Endodermal cell (in vitro differentiated cells): ENCODE data around the gene SHE. TPM values are rescaled to one million over a fixed set of nuclear protein-coding genes. Genes with fewer than 3 reads are reported as not detected.
"Not testable (repeated sequence)": the region's sequence is repeated elsewhere in the genome, so short reads cannot be mapped to it uniquely, and the experiment has no call there.

Experiments
- DNase-seq: peaks from one replicate; pipeline ENCODE4 v3.0.0-alpha.2; 2017
- H3K27ac ChIP-seq: 2 replicates; pipeline ENCODE4 v1.5.1; 2013; ENCODE audit warnings: mild to moderate bottlenecking, low read depth, low read length, moderate library complexity
- H3K27me3 ChIP-seq: 2 replicates; pipeline ENCODE4 v1.6.1; 2013; ENCODE audit warnings: mild to moderate bottlenecking, low read length, moderate library complexity; ENCODE audit not compliant: insufficient read depth, control insufficient read depth, poor library complexity, severe bottlenecking
- H3K36me3 ChIP-seq: 2 replicates; pipeline ENCODE4 v1.7.0; 2013; ENCODE audit warnings: mild to moderate bottlenecking, low read length, moderate library complexity; ENCODE audit not compliant: control insufficient read depth, insufficient read depth
- H3K4me1 ChIP-seq: one replicate; pipeline ENCODE4 v1.7.0; 2013; ENCODE audit warnings: low read length; ENCODE audit not compliant: control insufficient read depth, insufficient read depth
- H3K4me3 ChIP-seq: 2 replicates; pipeline ENCODE4 v1.5.1; 2013; ENCODE audit warnings: mild to moderate bottlenecking, low read length, moderate library complexity
- H3K9ac ChIP-seq: 2 replicates; pipeline ENCODE4 v1.6.1; 2013; ENCODE audit warnings: mild to moderate bottlenecking, low read length, moderate library complexity; ENCODE audit not compliant: poor library complexity, severe bottlenecking; ENCODE audit errors: extremely low read depth
- H3K9me3 ChIP-seq: 2 replicates; pipeline ENCODE4 v1.6.1; 2013; ENCODE audit warnings: mild to moderate bottlenecking, low read length, moderate library complexity; ENCODE audit not compliant: control insufficient read depth
- H3K27ac Mint-ChIP-seq: 2 replicates; pipeline ENCODE4 v1.8.0; 2020; ENCODE audit warnings: mixed read lengths
- H3K27me3 Mint-ChIP-seq: 2 replicates; pipeline ENCODE4 v1.8.0; 2021; ENCODE audit warnings: mild to moderate bottlenecking, mixed read lengths; ENCODE audit not compliant: insufficient read depth
- H3K36me3 Mint-ChIP-seq: 2 replicates; pipeline ENCODE4 v1.8.0; 2020; ENCODE audit warnings: low read depth, mixed read lengths
- H3K4me1 Mint-ChIP-seq: 2 replicates; pipeline ENCODE4 v1.8.0; 2020; ENCODE audit warnings: mixed read lengths
- H3K4me3 Mint-ChIP-seq: 2 replicates; pipeline ENCODE4 v1.8.0; 2020; ENCODE audit warnings: mild to moderate bottlenecking, moderate library complexity, mixed read lengths
- H3K9me3 Mint-ChIP-seq: 2 replicates; pipeline ENCODE4 v1.8.0; 2020; ENCODE audit warnings: mild to moderate bottlenecking, mixed read lengths
- CTCF ChIP-seq: fragments of 200-600 bp; sonication (generic); conservative IDR thresholded peaks from 2 replicates; pipeline ENCODE4 v1.5.0; 2021; ENCODE audit warnings: antibody characterized with exemption, mild to moderate bottlenecking
- WGBS, 2 experiments: methylation state at CpG; one replicate each; pipeline versions ENCODE4 v1.1.5 to v1.1.7; 2013; ENCODE audit warnings: missing lambda C conversion rate in 2 of 2, mixed read lengths in 1 of 2; ENCODE audit not compliant: insufficient coverage in 1 of 2, insufficient read length in 1 of 2; 5-methylcytosine and 5-hydroxymethylcytosine counted together
- total RNA-seq, 2 donors: library from RNA; stranded (reverse); fragmentation: NEBNext Ultra II Directional in 1 of 2; extraction: Animal tissue kit (Norgen Biotek cat#: 25700) in 1 of 2; gene quantifications; 2 replicates in 1 of 2; 3 replicates in 1 of 2; pipeline ENCODE4 v1.2.1, GENCODE V29; 2021

Gene SHE
- total RNA-seq, 2 donors from 2014 or later = 0.24 to 0.35 TPM

DNA sequence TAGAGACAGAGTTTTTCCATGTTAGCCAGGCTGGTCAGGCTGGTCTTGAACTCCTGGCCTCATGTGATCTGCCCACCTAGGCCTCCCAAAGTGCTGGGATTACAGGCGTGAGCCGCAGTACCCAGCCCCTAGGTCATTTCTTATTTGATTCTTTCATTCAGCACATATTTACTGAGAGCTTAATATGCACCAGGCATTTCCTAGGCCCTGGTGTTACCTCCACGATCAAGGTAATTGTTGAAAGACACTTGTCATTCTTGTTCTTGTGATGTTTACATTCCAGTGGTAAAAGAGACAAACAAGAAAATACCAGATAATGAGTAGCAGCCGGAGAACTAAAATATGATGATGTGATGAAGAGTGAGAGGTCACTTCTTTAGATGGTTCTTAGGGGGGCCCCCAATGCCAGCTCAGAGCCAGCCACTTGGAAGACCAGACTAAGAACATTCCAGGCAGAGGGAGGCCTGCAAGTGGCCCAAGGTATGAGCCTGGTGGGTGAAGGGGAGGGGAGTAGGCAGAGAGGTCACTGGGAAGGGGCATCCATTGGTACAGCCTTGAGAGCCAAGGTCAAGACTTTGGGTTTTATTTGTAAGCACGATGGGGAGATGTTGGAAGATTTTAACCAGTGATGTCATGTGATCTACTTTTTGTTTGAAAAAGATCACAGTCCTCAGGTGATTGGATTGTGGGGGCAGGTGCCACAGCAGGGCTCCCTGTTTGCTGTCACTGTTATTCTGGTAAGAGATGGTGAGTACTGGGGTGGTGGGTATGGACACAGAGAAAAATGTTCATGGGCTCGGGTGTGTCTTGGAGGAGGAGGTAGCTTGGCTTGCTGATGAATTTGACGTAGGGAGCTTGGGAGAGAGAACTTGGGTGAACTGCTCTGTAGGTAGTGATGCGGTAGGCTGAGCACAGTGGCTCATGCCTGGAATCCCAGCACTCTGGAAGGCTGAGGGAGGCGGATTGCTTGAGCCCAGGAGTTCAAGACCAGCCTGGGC is 37.6 kb upstream of the SHE start:
- Histone ChIP-seq H3K27me3 (no peaks in the 10 kb centered on the region), H3K9me3 (no peaks in the 10 kb centered on the region), H3K27ac (no peak overlapping the region), H3K9ac (no peak overlapping the region), H3K36me3 (no peaks in the 10 kb centered on the region), H3K4me1 (no peaks in the 10 kb centered on the region), H3K4me3 (no peak overlapping the region)
- Mint-ChIP-seq H3K27me3 (peaks cover 19% of the 10 kb centered on the region), H3K27ac (no peak overlapping the region), H3K36me3 (no peaks in the 10 kb centered on the region), H3K4me3 (no peak overlapping the region), H3K9me3 (no peaks in the 10 kb centered on the region), H3K4me1 (peaks cover 8% of the 10 kb centered on the region)
- no peak for TF ChIP-seq CTCF
- WGBS, 2 experiments = 91 to 94% methylated on average over 5 to 9 of the region's 9 CpGs
- no peak for DNase-seq

DNA sequence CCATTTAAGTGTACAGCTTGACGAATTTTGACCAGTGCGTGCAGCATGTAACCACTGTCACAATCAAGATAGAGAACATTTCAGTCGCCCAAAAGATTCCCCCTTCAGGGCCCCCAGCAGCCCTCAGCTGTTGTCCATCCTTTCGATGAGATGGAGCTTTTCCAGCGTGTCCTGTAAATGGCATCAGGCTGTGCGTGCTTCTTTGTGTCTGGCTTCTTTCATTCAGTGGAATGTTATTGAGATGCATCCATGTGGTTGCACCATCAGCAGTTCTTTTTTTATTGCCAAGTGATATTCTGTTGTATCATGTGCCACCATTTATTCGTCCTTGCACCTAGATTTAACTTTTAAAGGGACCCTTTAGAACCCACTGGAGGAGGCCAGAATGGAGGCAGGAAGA is 34.4 kb upstream of the SHE start:
- peaks cover 8% of the 10 kb centered on the region for H3K4me1 Mint-ChIP-seq
- no peak overlapping the region for H3K4me3 Mint-ChIP-seq
- Histone ChIP-seq H3K9ac (no peak overlapping the region), H3K4me1 (no peaks in the 10 kb centered on the region), H3K27me3 (no peaks in the 10 kb centered on the region), H3K27ac (no peak overlapping the region), H3K36me3 (no peaks in the 10 kb centered on the region), H3K4me3 (no peak overlapping the region), H3K9me3 (no peaks in the 10 kb centered on the region)
- H3K27me3 Mint-ChIP-seq = peaks cover 16% of the 10 kb centered on the region
- no peak for TF ChIP-seq CTCF
- H3K36me3 Mint-ChIP-seq = no peaks in the 10 kb centered on the region
- 93 to 97% methylated on average over 7 of the region's 7 CpGs for WGBS, 2 experiments
- no peak overlapping the region for H3K27ac Mint-ChIP-seq
- no peak for DNase-seq
- peaks cover 8% of the 10 kb centered on the region for H3K9me3 Mint-ChIP-seq

DNA sequence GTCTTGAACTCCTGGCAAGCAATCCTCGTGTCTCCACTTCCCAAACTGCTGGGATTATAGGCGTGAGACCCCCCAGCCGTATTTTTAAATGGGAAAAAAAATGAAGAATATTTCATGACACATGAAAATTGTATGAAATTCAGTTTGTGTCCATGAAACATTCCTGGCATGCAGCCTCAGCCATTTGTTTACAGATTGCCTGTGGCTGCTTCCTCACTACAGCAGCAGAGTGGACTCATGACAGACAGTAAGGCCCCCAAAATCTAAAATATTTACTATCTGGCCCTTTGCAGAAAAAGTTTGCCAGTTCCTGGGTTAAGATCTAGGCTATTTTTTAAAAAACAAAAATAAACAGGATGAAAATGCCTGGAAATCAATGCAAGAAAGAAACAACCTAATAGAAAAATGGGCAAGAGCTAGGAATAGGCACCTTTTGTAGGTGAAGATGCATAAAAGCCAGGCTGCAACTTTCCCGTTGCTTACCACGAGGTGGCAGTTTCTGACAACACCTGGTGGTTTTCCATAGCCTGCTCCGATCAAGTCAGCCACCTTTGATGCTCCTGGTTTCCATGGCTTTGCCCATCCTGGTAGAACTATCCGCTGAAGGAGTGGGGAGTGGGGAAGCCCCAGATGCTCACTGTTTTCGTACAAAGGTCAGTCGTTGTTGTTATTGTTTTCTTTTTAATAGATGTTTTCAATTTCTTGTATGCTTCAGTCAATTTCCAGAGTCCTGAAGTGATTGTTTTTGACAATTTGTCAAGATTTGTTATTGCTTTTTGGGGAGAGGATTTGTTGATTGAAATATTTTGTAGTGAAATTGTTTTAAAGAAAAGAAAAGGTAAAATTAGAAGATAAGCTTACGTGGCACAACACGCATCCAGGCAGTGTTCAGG is 32.0 kb upstream of the SHE start:
- Histone ChIP-seq H3K36me3 (no peaks in the 10 kb centered on the region), H3K9me3 (no peaks in the 10 kb centered on the region), H3K27me3 (no peaks in the 10 kb centered on the region), H3K4me3 (no peak overlapping the region), H3K4me1 (no peaks in the 10 kb centered on the region), H3K9ac (no peak overlapping the region), H3K27ac (no peak overlapping the region)
- no peak overlapping the region for H3K4me3 Mint-ChIP-seq
- 53 to 56% methylated on average over 8 to 11 of the region's 11 CpGs for WGBS, 2 experiments
- H3K36me3 Mint-ChIP-seq = no peaks in the 10 kb centered on the region
- peak; percentile 80 for TF ChIP-seq CTCF
- peak; percentile 85 for DNase-seq
- no peaks in the 10 kb centered on the region for H3K4me1 Mint-ChIP-seq
- peaks cover 14% of the 10 kb centered on the region for H3K9me3 Mint-ChIP-seq
- H3K27me3 Mint-ChIP-seq = peaks cover 8% of the 10 kb centered on the region
- no peak overlapping the region for H3K27ac Mint-ChIP-seq

DNA sequence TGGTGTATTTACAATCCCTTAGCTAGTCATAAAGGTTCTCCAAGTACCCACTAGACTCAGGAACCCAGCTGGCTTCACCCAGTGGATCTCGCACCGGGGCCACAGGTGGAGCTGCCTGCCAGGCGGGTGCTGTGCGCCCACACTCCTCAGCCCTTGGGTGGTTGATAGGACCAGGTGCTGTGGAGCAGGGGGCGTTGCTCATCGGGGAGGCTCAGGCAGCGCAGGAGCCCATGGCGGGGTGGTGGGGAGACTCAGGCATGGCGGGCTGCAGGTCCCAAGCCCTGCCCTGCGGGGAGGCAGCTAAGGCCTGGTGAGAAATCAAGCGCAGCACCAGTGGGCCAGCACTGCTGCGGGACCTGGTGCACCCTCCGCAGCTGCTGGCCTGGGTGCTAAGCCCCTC is 29.7 kb upstream of the SHE start:
- DNase-seq, H3K27ac ChIP-seq, H3K4me1 Mint-ChIP-seq, H3K9me3 ChIP-seq, H3K9ac ChIP-seq, H3K27ac Mint-ChIP-seq, H3K36me3 Mint-ChIP-seq, H3K4me1 ChIP-seq, H3K4me3 ChIP-seq, H3K4me3 Mint-ChIP-seq, H3K36me3 ChIP-seq, H3K27me3 ChIP-seq, H3K27me3 Mint-ChIP-seq: not testable (repeated sequence)
- peaks cover 14% of the 10 kb centered on the region for H3K9me3 Mint-ChIP-seq
- 94% methylated on average over 13 of the region's 13 CpGs; no CpG with 5 or more reads in 1 of the 2 experiments for WGBS, 2 experiments
